ENCODE data around the gene ATP2B2. TPM values are rescaled to one million over a fixed set of nuclear protein-coding genes. Genes with fewer than 3 reads are reported as not detected.

ATP2B2 gene
- total and polyA plus RNA-seq, 10 of the 15 experiments (the other 5 are each of a cell fraction or from before 2014, with no cell fraction given) = 0.04 TPM; not detected in 9

- Histone ChIP-seq H3K9me3 (replicated peaks; ENCODE audit: control insufficient read depth, insufficient read depth, low read length) (no peaks in the 10 kb centered on the region; the same call in 2 of the 3 replicates), H3K27me3 (replicated peaks in 1 of 2; ENCODE audit: control insufficient read depth in 2 of 2, insufficient read depth in 2 of 2, low read length in 1 of 2) (no peaks in the 10 kb centered on the region; a peak in 1 of 4 replicates), H3K79me2 (ENCODE audit: control insufficient read depth, insufficient read depth, low read length) (no peaks in the 10 kb centered on the region), H4K20me1 (ENCODE audit: control insufficient read depth, insufficient read depth) (no peaks in the 10 kb centered on the region; the same call in 1 of the 2 replicates), H3K4me1 (ENCODE audit: control insufficient read depth, insufficient read depth, low read length) (no peaks in the 10 kb centered on the region), H3K4me3 (no peak overlapping the region), H2AFZ (ENCODE audit: control insufficient read depth, low read depth, low read length) (no peak overlapping the region), H3K27ac (ENCODE audit: control insufficient read depth, insufficient read depth) (no peak overlapping the region), H3K9ac (ENCODE audit: control insufficient read depth, insufficient read depth, low read length) (no peak overlapping the region), H3K4me2 (ENCODE audit: control insufficient read depth, insufficient read depth) (no peak overlapping the region), H3K36me3 (ENCODE audit: control insufficient read depth in 2 of 2, insufficient read depth in 2 of 2, low read length in 1 of 2) (no peaks in the 10 kb centered on the region)
- ChIA-PET POLR2A (no interaction called here), SMC1A (ENCODE audit: uncharacterized antibody, unreplicated experiment) (no interaction called here), CTCF (interaction anchor here (0.6 kb wide), 1 partner anchor 31 kb away, joined by 3 read pairs; no protein-coding TSS in a partner anchor), RAD21 (ENCODE audit: unreplicated experiment) (no interaction called here)
- no peak for DNase-seq (ENCODE audit: low read depth, low spot score)
- WGBS (ENCODE audit: insufficient coverage, insufficient replicate concordance, low lambda C conversion rate, missing lambda C conversion rate) = 44% methylated on average over 3 of the region's 3 CpGs
- TF ChIP-seq NFYA (IDR thresholded peaks at IDR 0.05; ENCODE audit: borderline replicate concordance, low read depth, low read length) = no peak
- no peak for TF ChIP-seq NFIC (IDR thresholded peaks at IDR 0.05; ENCODE audit: low read depth, low read length)
- no peak for TF ChIP-seq NR2C2 (IDR thresholded peaks at IDR 0.05; ENCODE audit: borderline replicate concordance, control insufficient read depth, insufficient read length, low read depth)
- TF ChIP-seq BMI1 (IDR thresholded peaks at IDR 0.05; ENCODE audit: borderline replicate concordance) = no peak
- TF ChIP-seq SMARCA5 (IDR thresholded peaks at IDR 0.05) = no peak
- TF ChIP-seq ATF7 (IDR thresholded peaks at IDR 0.05; ENCODE audit: low read depth) = no peak
- no peak for TF ChIP-seq USF2 (IDR thresholded peaks at IDR 0.05; ENCODE audit: borderline replicate concordance, low read depth, low read length)
- TF ChIP-seq MEF2A (IDR thresholded peaks at IDR 0.05; ENCODE audit: insufficient read depth, low read depth, low read length) = no peak
- TF ChIP-seq RB1 (IDR thresholded peaks at IDR 0.05; ENCODE audit: borderline replicate concordance) = no peak
- TF ChIP-seq MTA3 (IDR thresholded peaks at IDR 0.05; ENCODE audit: borderline replicate concordance, low read length) = no peak
- intact Hi-C loops (cut with micrococcal nuclease; ENCODE audit: unreplicated experiment) (no loop called here), in situ Hi-C loops (cut with MboI) (no loop called here)
- FAIRE-seq = no peak
- BruUV-seq (replicated peaks) = no TSS peak
- ATAC-seq = no peak
These were observed 134.2 kb downstream of the ATP2B2 start for GRCh38 chr3:10371167-10371566.
